ENCODE results near the gene MTHFD2. TPM values are rescaled to one million over a fixed set of nuclear protein-coding genes. Genes with fewer than 3 reads are reported as not detected.

Gene MTHFD2
- 57.7 and 61.6 TPM in 2 replicates for total RNA-seq

GRCh38 chr2:74198461-74199274, at the start of gene MTHFD2:
TSS of gene MTHFD2 (plus strand) at chr2:74198615. CDS start at chr2:74198642, 27 bp downstream.

GRCh38 chr2:74178211-74179062, 20.0 kb upstream of the MTHFD2 start, which contains the start of gene MOB1A:
TSS of gene MOB1A (minus strand) at chr2:74178879. CDS start at chr2:74178674, 205 bp downstream.

Other genes starting within 250 kb of the MTHFD2 start
- gene TET3, start 213.7 kb upstream of the MTHFD2 start, total RNA-seq, result 2.9 and 3.3 TPM in 2 replicates
- 130 and 138 TPM in 2 replicates for gene BOLA3, start 50.7 kb upstream of the MTHFD2 start, total RNA-seq
- 110 and 112 TPM in 2 replicates for gene MOB1A, start 19.7 kb upstream of the MTHFD2 start, total RNA-seq
- 0.05 and 0.07 TPM in 2 replicates for gene SLC4A5, start 144.8 kb downstream of the MTHFD2 start, total RNA-seq
- 125 and 128 TPM in 2 replicates for gene DCTN1, start 181.7 kb downstream of the MTHFD2 start, total RNA-seq
- 0.59 and 0.67 TPM in 2 replicates for gene C2orf81, start 223.0 kb downstream of the MTHFD2 start, total RNA-seq
- 27.2 and 30.3 TPM in 2 replicates for gene WDR54, start 223.1 kb downstream of the MTHFD2 start, total RNA-seq
- 3.2 and 5.6 TPM in 2 replicates for gene RTKN, start 243.3 kb downstream of the MTHFD2 start, total RNA-seq

All from mammary microvascular endothelial cell (primary cell).